Stimulated activated CD4-positive, alpha-beta T cell treated with anti-CD3 and anti-CD28 coated beads, Interleukin-2, amount 100 ng/mL, for 4 hours (primary cell): ENCODE measurements around the gene SELENOM.

Experiments used
- DNase-seq: peaks from one replicate; pipeline ENCODE4 v3.0.0-alpha.2; 2020; ENCODE audit warnings: low read depth

Gene SELENOM

GRCh38 chr22:31107178-31107893 lies at the start of gene SELENOM:
SELENOM (minus strand) TSS chr22:31107568; CDS start chr22:31107505, 63 bp downstream.
- DNase-seq: peak; percentile 79

GRCh38 chr22:31155422-31155821 lies 48.1 kb upstream of the SELENOM start:
- DNase-seq: no peak

- no peak for DNase-seq
Measured at GRCh38 chr22:31154975-31155374, 47.6 kb upstream of the SELENOM start.

GRCh38 chr22:31153357-31153756 lies 46.0 kb upstream of the SELENOM start:
- DNase-seq: no peak

- no peak for DNase-seq
Measured at GRCh38 chr22:31151872-31152271, 44.5 kb upstream of the SELENOM start.

GRCh38 chr22:31150615-31151014 lies 43.2 kb upstream of the SELENOM start:
- DNase-seq: no peak

- DNase-seq: no peak
Measured at GRCh38 chr22:31148953-31149627, 41.7 kb upstream of the SELENOM start.

GRCh38 chr22:31148488-31148887 lies 41.1 kb upstream of the SELENOM start:
- DNase-seq: no peak

- DNase-seq: no peak
Measured at GRCh38 chr22:31144223-31144622, 36.9 kb upstream of the SELENOM start.

- no peak for DNase-seq
Measured at GRCh38 chr22:31143537-31143936, 36.2 kb upstream of the SELENOM start.

GRCh38 chr22:31143038-31143437 lies 35.7 kb upstream of the SELENOM start:
- DNase-seq: no peak

GRCh38 chr22:31142285-31142684 lies 34.9 kb upstream of the SELENOM start:
- no peak for DNase-seq

GRCh38 chr22:31141551-31141950 lies 34.2 kb upstream of the SELENOM start:
- DNase-seq: no peak

GRCh38 chr22:31140746-31141145 lies 33.4 kb upstream of the SELENOM start:
- DNase-seq: no peak

- no peak for DNase-seq
Measured at GRCh38 chr22:31139866-31140716, 32.7 kb upstream of the SELENOM start, which contains the start of gene PLA2G3. PLA2G3 (minus strand) TSS chr22:31140508; CDS start chr22:31140354, 154 bp downstream.

- DNase-seq: no peak
Measured at GRCh38 chr22:31139066-31139465, 31.7 kb upstream of the SELENOM start.

- no peak for DNase-seq
Measured at GRCh38 chr22:31138126-31138525, 30.8 kb upstream of the SELENOM start.

GRCh38 chr22:31137721-31138120 lies 30.4 kb upstream of the SELENOM start:
- no peak for DNase-seq

GRCh38 chr22:31136711-31137110 lies 29.3 kb upstream of the SELENOM start:
- no peak for DNase-seq

- DNase-seq: no peak
Measured at GRCh38 chr22:31136155-31136554, 28.8 kb upstream of the SELENOM start.

- DNase-seq: no peak
Measured at GRCh38 chr22:31135706-31136105, 28.3 kb upstream of the SELENOM start.

GRCh38 chr22:31134688-31135087 lies 27.3 kb upstream of the SELENOM start:
- no peak for DNase-seq

GRCh38 chr22:31133911-31134310 lies 26.5 kb upstream of the SELENOM start:
- no peak for DNase-seq
